A673 (cell line): ENCODE results near the gene COQ10B. TPM values are rescaled to one million over a fixed set of nuclear protein-coding genes. Genes with fewer than 3 reads are reported as not detected.

ENCODE experiments used
- BruUV-seq: library from RNA; stranded (reverse); fragments of 400-500 nt; replicated peaks from 2 replicates; lab custom pipeline; 2021; lab: Mats Ljungman, UMichigan
- CTCF ChIA-PET: fragments of 300-600 bp; sonication (Branson Sonifier 250); formaldehyde crosslinking; loops from one replicate; lab custom pipeline; 2022; ENCODE audit warnings: antibody characterized with exemption; lab: Charles Lee
- POLR2A ChIA-PET: fragments of 300-600 bp; sonication (Branson Sonifier 250); formaldehyde crosslinking; loops from one replicate; lab custom pipeline; 2022; ENCODE audit warnings: antibody characterized with exemption; ENCODE audit not compliant: low non-redundant PET; lab: Charles Lee
- DNase-seq: peaks from one replicate; pipeline ENCODE4 v3.0.0-alpha.2; 2015; ENCODE audit warnings: low spot score
- H3K27ac ChIP-seq: fragments of 200-600 bp; sonication (generic); 2 replicates; pipeline ENCODE4 v1.5.1; 2016; ENCODE audit warnings: mixed run types, low read depth, mild to moderate bottlenecking, mixed read lengths, antibody characterized with exemption, low read length; ENCODE audit not compliant: poor library complexity, severe bottlenecking
- H3K27me3 ChIP-seq: fragments of 200-600 bp; sonication (generic); replicated peaks from 2 replicates; pipeline ENCODE4 v1.6.1; 2017; ENCODE audit warnings: mixed run types, low read depth, mild to moderate bottlenecking, mixed read lengths, antibody characterized with exemption, low read length; ENCODE audit not compliant: insufficient read depth, poor library complexity
- H3K36me3 ChIP-seq: fragments of 200-600 bp; sonication (generic); 2 replicates; pipeline ENCODE4 v1.6.1; 2016; ENCODE audit warnings: mixed run types, mild to moderate bottlenecking, mixed read lengths, antibody characterized with exemption, low read length; ENCODE audit not compliant: insufficient read depth, poor library complexity, severe bottlenecking
- H3K4me1 ChIP-seq: fragments of 200-600 bp; sonication (generic); 2 replicates; pipeline ENCODE4 v1.6.1; 2017; ENCODE audit warnings: mixed run types, mild to moderate bottlenecking, mixed read lengths, antibody characterized with exemption, low read length; ENCODE audit not compliant: insufficient read depth, poor library complexity, severe bottlenecking
- H3K4me3 ChIP-seq: fragments of 200-600 bp; sonication (generic); 2 replicates; pipeline ENCODE4 v1.5.1; 2016; ENCODE audit warnings: low read depth, mixed run types, mild to moderate bottlenecking, mixed read lengths, low read length; ENCODE audit not compliant: poor library complexity, severe bottlenecking
- H3K9me3 ChIP-seq: fragments of 200-600 bp; sonication (generic); 2 replicates; pipeline ENCODE4 v1.6.1; 2016; ENCODE audit warnings: mixed run types, low read depth, mild to moderate bottlenecking, mixed read lengths, antibody characterized with exemption, low read length; ENCODE audit not compliant: poor library complexity, severe bottlenecking
- CTCF ChIP-seq: fragments of 300-800, 200-600 bp; sonication (generic); conservative IDR thresholded peaks from 2 replicates; pipeline ENCODE4 v1.5.1; 2017; ENCODE audit warnings: low read depth, mild to moderate bottlenecking, antibody characterized with exemption, low read length, moderate library complexity, mixed read lengths
- EZH2 ChIP-seq: fragments of 200-600 bp; sonication (generic); IDR thresholded peaks from 2 replicates; pipeline ENCODE4 v1.6.1; 2017; ENCODE audit warnings: borderline replicate concordance, low read depth, mild to moderate bottlenecking, mixed read lengths, antibody characterized with exemption, low read length; ENCODE audit not compliant: poor library complexity, severe bottlenecking
- intact Hi-C: fragments of 100-400 bp; cut with micrococcal nuclease; formaldehyde crosslinking; loops from one replicate; pipeline ENCODE4 v1.10.0; 2022; ENCODE audit not compliant: unreplicated experiment
- total RNA-seq: library from RNA; stranded (reverse); gene quantifications from 2 replicates; pipeline ENCODE4 v1.2.3, GENCODE V29; 2021

Gene COQ10B
- total RNA-seq, 1 experiment from 2014 or later: 17.1 TPM

DNA sequence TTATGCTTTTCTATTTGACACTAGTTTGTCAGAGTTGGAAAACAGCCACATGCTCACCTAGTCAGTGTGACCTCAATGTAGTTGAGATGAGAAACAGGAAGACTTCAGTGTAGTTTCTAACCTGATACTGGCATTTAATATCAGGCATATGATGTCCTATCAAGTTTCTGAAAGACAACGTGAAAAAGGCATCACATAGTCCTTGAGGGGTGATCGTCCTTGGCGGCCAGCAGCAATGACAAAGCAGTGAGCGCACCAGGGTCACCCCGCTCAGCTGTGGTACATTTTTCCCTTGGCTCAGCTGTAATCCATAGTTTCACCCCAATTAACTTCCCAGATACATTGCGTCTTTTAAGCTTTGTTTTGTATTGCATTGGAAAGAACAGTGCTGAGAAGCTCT, 51.2 kb downstream of the COQ10B start:
- TF ChIP-seq CTCF: no peak
- TF ChIP-seq EZH2: no peak
- no peaks in the 10 kb centered on the region for H3K27me3 ChIP-seq
- H3K36me3 ChIP-seq: peaks cover 39% of the 10 kb centered on the region
- H3K27ac ChIP-seq: no peak overlapping the region
- ChIA-PET POLR2A (no interaction called here), CTCF (no interaction called here)
- peaks cover 15% of the 10 kb centered on the region for H3K4me1 ChIP-seq
- no peaks in the 10 kb centered on the region for H3K9me3 ChIP-seq
- no peak for DNase-seq
- no peak overlapping the region for H3K4me3 ChIP-seq
- intact Hi-C loops: loop anchor here (5.0 kb wide), 1 partner anchor 203 kb away; the partner anchor contains the start of gene MARS2
- no TSS peak for BruUV-seq

DNA sequence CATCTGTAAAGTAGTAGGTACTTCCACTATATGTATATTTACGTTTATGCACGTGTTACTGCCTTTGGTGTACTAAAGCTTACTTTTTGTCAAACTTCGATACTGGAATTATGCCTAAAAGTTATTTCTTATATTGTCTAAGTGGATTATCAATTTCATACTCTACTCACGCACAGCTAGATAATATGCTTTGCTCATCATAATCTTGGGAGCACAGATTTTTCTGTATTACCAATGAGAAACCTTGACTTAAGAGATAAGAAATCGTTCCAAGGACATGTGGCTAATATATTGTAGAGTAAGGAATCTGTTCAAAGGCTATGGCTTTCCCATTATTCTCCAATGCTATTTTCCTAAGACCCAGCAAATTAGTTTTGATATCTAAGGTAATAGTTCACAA, 53.3 kb downstream of the COQ10B start:
- peaks cover 13% of the 10 kb centered on the region for H3K4me1 ChIP-seq
- POLR2A ChIA-PET: no interaction called here
- H3K4me3 ChIP-seq: no peak overlapping the region
- peaks cover 33% of the 10 kb centered on the region for H3K36me3 ChIP-seq
- no TSS peak for BruUV-seq
- TF ChIP-seq EZH2: no peak
- no peak for TF ChIP-seq CTCF
- DNase-seq: no peak
- CTCF ChIA-PET: no interaction called here
- no peaks in the 10 kb centered on the region for H3K27me3 ChIP-seq
- H3K27ac ChIP-seq: no peak overlapping the region
- intact Hi-C loops: no loop called here
- H3K9me3 ChIP-seq: no peaks in the 10 kb centered on the region

DNA sequence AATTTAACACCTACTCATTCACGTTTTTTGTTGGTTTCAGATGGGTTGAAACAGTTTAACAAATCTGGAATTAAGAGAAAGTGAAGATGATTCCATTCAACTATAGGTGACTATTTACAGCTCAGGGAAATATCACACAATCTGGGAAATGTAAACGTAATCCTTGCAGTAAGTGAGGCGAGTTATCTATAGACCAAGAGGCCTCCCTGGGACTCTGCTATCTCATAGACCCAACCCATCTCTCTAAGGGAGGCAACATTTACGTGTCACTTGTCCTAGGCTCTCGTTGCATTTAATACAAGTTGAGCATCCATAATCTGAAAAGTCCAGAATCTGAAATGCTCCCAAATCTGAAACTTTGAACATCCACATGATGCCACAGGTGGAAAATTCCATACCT, 60.6 kb downstream of the COQ10B start:
- TF ChIP-seq EZH2 (no peak), CTCF (no peak)
- Histone ChIP-seq H3K27me3 (no peaks in the 10 kb centered on the region), H3K36me3 (no peaks in the 10 kb centered on the region), H3K27ac (no peak overlapping the region), H3K4me1 (peaks cover 4% of the 10 kb centered on the region), H3K4me3 (no peak overlapping the region), H3K9me3 (no peaks in the 10 kb centered on the region)
- ChIA-PET POLR2A (no interaction called here), CTCF (no interaction called here)
- no TSS peak for BruUV-seq
- intact Hi-C loops: no loop called here
- DNase-seq: no peak
